GM12891 (cell line): ENCODE measurements around the gene MGAM2.

Experiments used
- DNase-seq: peaks from one replicate; pipeline ENCODE4 v3.0.0; 2011; ENCODE audit warnings: low spot score; ENCODE audit not compliant: insufficient read length
- FAIRE-seq: peaks from 2 replicates; lab custom pipeline; 2011; peaks lifted over from hg19 to GRCh38; lab: Jason Lieb, UNC
- PAX5 ChIP-seq: IDR thresholded peaks from 2 replicates; pipeline ENCODE4 v1.6.1; 2011; ENCODE audit warnings: low read length, moderate library complexity, mild to moderate bottlenecking; ENCODE audit not compliant: insufficient read depth, severe bottlenecking
- POLR2A ChIP-seq: IDR thresholded peaks from 2 replicates; pipeline ENCODE4 v1.6.1; 2011; ENCODE audit warnings: low read depth, low read length, control low read depth
- POLR2AphosphoS5 ChIP-seq: IDR thresholded peaks from 2 replicates; pipeline ENCODE4 v1.6.1; 2011; ENCODE audit warnings: low read depth, low read length, control low read depth
- POU2F2 ChIP-seq: IDR thresholded peaks from 2 replicates; pipeline ENCODE4 v1.6.1; 2011; ENCODE audit warnings: low read depth, mild to moderate bottlenecking, control low read depth, low read length, moderate library complexity
- SPI1 ChIP-seq: IDR thresholded peaks from 2 replicates; pipeline ENCODE4 v1.6.1; 2011; ENCODE audit warnings: low read depth, low read length, control low read depth
- TAF1 ChIP-seq: IDR thresholded peaks from 2 replicates; pipeline ENCODE4 v1.6.1; 2011; ENCODE audit warnings: low read depth, low read length, control low read depth

The MGAM2 gene

DNA sequence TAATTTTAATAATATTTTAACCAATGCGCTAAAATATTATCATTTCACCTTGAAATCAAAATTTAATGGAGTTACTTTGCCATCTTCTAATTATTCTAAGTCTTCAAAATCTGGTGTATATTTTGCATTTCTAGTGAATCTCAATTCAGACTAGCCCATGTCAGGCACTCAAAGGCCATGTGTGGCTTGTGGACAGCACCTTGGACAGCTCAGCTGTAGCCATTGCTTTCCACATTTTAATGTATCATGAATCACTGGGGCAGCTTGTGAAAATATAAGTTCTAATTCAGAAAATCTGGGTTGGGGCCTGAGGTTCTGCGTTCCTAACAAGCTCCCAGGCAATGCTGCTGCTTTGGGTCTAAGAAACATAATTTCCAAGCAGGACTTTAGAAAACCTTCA, 57.2 kb downstream of the MGAM2 start:
- FAIRE-seq, result no peak
- TF ChIP-seq SPI1, result no peak
- no peak for TF ChIP-seq POU2F2
- TF ChIP-seq PAX5, result no peak
- no peak for TF ChIP-seq POLR2AphosphoS5
- TF ChIP-seq TAF1, result no peak
- no peak for TF ChIP-seq POLR2A
- DNase-seq, result no peak

DNA sequence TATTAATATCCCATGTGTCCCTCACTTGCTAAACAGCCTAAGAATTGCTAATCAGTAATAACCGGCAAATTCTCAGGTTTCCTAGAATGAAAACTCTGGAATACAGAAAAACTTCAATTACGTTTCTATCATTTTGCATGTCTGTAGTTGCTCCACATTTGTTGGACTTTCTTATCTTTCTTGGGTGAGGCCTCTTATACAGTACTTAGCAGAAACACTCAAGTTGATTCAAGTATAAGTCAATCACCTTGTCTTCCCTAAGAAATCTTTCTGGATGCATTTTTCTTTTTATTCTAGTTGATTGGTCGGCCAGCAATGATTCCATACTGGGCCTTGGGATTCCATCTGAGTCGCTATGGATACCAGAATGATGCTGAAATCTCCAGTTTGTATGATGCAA, 61.4 kb downstream of the MGAM2 start:
- FAIRE-seq, result no peak
- TF ChIP-seq POU2F2 (no peak), PAX5 (no peak), POLR2AphosphoS5 (no peak), TAF1 (no peak), SPI1 (no peak), POLR2A (no peak)
- DNase-seq, result no peak

- no peak for TF ChIP-seq POLR2A
- TF ChIP-seq SPI1, result peak; percentile 8; the same call in 1 of the 2 replicates
- FAIRE-seq (no peak), DNase-seq (no peak)
Observed at GRCh38 chr7:142174441-142174840, 62.9 kb downstream of the MGAM2 start.

GRCh38 chr7:142175594-142175993, 64.1 kb downstream of the MGAM2 start:
- DNase-seq (no peak), FAIRE-seq (no peak)
- no peak for TF ChIP-seq TAF1
- TF ChIP-seq POLR2A, result no peak
- TF ChIP-seq SPI1, result no peak
- TF ChIP-seq PAX5, result no peak
- TF ChIP-seq POLR2AphosphoS5, result no peak
- TF ChIP-seq POU2F2, result no peak

GRCh38 chr7:142176901-142177300, 65.4 kb downstream of the MGAM2 start:
- DNase-seq (no peak), FAIRE-seq (no peak)
- TF ChIP-seq POU2F2 (no peak), POLR2AphosphoS5 (no peak), SPI1 (no peak), TAF1 (no peak), PAX5 (no peak), POLR2A (no peak)

DNA sequence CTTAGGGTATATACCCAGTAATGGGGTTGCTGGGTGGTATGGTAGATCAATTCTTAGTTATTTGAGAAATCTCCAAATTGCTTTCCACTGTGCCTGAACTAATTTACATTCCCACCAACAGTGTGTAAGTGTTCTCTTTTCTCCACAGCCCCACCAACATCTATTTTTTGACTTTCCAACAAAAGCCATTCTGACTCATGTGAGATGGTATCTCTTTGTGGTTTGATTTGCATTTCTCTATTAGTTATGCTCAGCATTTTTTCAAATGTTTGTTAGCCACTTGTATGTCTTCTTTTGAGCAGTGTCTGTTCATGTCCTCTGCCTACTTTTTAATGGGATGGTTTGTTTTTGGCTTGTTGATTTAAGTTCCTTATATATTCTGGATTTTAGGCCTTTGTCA, 66.4 kb downstream of the MGAM2 start:
- DNase-seq (no peak), FAIRE-seq (no peak)
- TF ChIP-seq POU2F2, result no peak
- no peak for TF ChIP-seq POLR2A

DNA sequence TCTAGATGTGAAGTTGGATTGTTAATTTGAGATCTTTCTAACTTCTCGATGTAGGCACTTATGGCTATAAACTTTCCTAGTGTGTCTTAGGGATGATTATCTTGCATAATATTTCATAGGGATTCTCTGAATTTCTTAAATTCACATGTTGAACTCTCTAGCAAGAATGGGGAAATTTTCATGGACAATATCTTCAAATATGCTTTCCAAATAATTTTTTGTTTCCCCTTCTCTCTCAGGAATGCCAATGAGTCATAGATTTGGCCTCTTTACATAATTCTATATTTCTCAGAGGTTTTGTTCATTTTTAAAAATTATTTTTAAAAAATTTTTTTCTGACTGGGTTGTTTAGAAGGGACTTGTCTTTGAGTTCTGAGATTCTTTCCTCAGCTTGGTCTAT, 68.9 kb downstream of the MGAM2 start:
- FAIRE-seq (no peak), DNase-seq (no peak)
- no peak for TF ChIP-seq POU2F2
- TF ChIP-seq PAX5, result no peak
- no peak for TF ChIP-seq SPI1
- no peak for TF ChIP-seq POLR2A
- TF ChIP-seq TAF1, result no peak
- no peak for TF ChIP-seq POLR2AphosphoS5

GRCh38 chr7:142181211-142181610, 69.7 kb downstream of the MGAM2 start:
- DNase-seq (no peak), FAIRE-seq (no peak)
- no peak for TF ChIP-seq POU2F2
- TF ChIP-seq POLR2A, result no peak
- TF ChIP-seq SPI1, result no peak
- no peak for TF ChIP-seq PAX5
- TF ChIP-seq TAF1, result no peak
- TF ChIP-seq POLR2AphosphoS5, result no peak

- no peak for FAIRE-seq
- DNase-seq, result no peak
Observed at GRCh38 chr7:142181966-142182365, 70.4 kb downstream of the MGAM2 start.

GRCh38 chr7:142185069-142185468, 73.6 kb downstream of the MGAM2 start:
- FAIRE-seq (no peak), DNase-seq (no peak)
- TF ChIP-seq PAX5 (no peak), POU2F2 (no peak), POLR2A (no peak), TAF1 (no peak), SPI1 (no peak), POLR2AphosphoS5 (no peak)

More at GRCh38 chr7:142181966-142182365, 70.4 kb downstream of the MGAM2 start:
- TF ChIP-seq POLR2A, result no peak
- TF ChIP-seq POLR2AphosphoS5, result no peak
- no peak for TF ChIP-seq POU2F2
- no peak for TF ChIP-seq PAX5
- no peak for TF ChIP-seq SPI1

GRCh38 chr7:142185801-142186200, 74.3 kb downstream of the MGAM2 start:
- DNase-seq (no peak), FAIRE-seq (no peak)
- TF ChIP-seq SPI1 (no peak), POLR2A (no peak), TAF1 (no peak), PAX5 (no peak), POLR2AphosphoS5 (no peak), POU2F2 (no peak)
